ENCODE data around the gene LTB. TPM values are rescaled to one million over a fixed set of nuclear protein-coding genes. Genes with fewer than 3 reads are reported as not detected.

LTB gene
- total and polyA plus RNA-seq, 9 of the 15 experiments (the other 6 are each of a cell fraction or from before 2014, with no cell fraction given): 0.07 to 0.51 TPM; not detected in 7

DNA sequence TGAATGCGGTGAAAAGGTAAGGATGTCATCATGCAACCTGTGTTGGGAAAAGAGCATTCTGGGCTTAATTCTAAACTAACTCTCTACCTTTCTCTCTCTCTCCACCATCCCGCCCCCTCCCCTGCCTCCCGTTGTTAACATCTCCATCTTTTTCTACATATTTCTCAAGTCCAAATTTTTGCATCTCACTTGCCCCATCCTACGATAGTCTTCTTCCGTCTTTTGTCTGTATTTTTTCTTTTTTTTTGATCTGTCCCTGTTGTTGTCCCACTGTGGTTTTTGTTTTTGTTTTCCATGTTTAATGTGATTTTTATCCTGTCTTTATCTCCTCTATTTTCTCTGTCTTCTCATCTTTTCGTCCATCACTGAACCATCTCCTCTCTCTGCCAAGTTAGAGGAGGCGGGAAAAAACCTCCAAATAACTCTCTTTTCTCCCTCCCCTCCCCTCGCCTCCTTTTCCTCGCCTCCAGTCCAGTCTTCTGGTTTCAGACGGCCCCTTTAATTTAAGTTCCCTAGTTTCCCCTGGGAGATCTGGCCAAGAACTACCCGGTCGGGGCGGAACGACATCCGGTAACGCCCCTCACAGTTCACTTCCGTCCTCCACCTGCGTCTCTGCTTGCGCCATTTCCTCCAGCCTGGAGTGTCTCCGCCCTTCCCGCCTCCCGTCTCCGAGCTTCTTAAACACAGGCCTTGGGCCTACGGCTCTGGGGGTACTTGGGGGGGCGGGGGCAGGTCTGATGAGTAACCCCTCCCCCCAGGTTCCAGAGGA lies 35.1 kb downstream of the LTB start, which contains the start of gene NFKBIL1 (continued):
- TF ChIP-seq HMGXB4 (CRISPR knock-in tag; IDR thresholded peaks at IDR 0.05): no peak; the same call in 1 of the 2 replicates
- peak; percentile 61; the same call in 1 of the 2 replicates for TF ChIP-seq SMAD3 (CRISPR knock-in tag; conservative IDR thresholded peaks at IDR 0.05)
- peak; percentile 98 for TF ChIP-seq SIX5 (IDR thresholded peaks at IDR 0.05; ENCODE audit: borderline replicate concordance in 1 of 2, insufficient read depth in 1 of 2, low read depth in 1 of 2, low read length in 2 of 2)
- TF ChIP-seq CHCHD3 (CRISPR knock-in tag; IDR thresholded peaks at IDR 0.05): no peak
- TF ChIP-seq FOXP1 (CRISPR knock-in tag; IDR thresholded peaks at IDR 0.05): no peak
- no peak for TF ChIP-seq KAT2B (IDR thresholded peaks at IDR 0.05; ENCODE audit: low read depth, low read length)
- no peak for TF ChIP-seq TFAM (CRISPR knock-in tag; conservative IDR thresholded peaks at IDR 0.05)
- TF ChIP-seq MCM5 (IDR thresholded peaks at IDR 0.05; ENCODE audit: low read depth): 0 out of 2 replicates have a peak, but pooled peaks have one; percentile 88
- no peak for TF ChIP-seq CCAR2 (IDR thresholded peaks at IDR 0.05; ENCODE audit: low read depth, low read length)
- TF ChIP-seq ZNF175 (CRISPR knock-in tag; IDR thresholded peaks at IDR 0.05; ENCODE audit: low read depth): 0 out of 2 replicates have a peak, but pooled peaks have one; percentile 20
- TF ChIP-seq CREBBP (IDR thresholded peaks at IDR 0.05; ENCODE audit: low read depth, low read length): no peak
- TF ChIP-seq SRSF3 (IDR thresholded peaks at IDR 0.05; ENCODE audit: insufficient read depth, low read length): no peak
- TF ChIP-seq HIVEP1 (CRISPR knock-in tag; IDR thresholded peaks at IDR 0.05): no peak
- TF ChIP-seq ZFPM2 (CRISPR knock-in tag; IDR thresholded peaks at IDR 0.05): no peak
- TF ChIP-seq RAD21 (CRISPR knock-in tag; conservative IDR thresholded peaks at IDR 0.05 in 1 of 2, IDR thresholded peaks at IDR 0.05 in 1 of 2): peak in 1 of 2 experiments; percentile 14; a peak in 1 of 4 replicates
- no peak for TF ChIP-seq FOXA1 (IDR thresholded peaks at IDR 0.05; ENCODE audit: borderline replicate concordance)
- TF ChIP-seq SRSF1 (IDR thresholded peaks at IDR 0.05; ENCODE audit: low read depth, low read length): no peak
- TF ChIP-seq ZNF263 (CRISPR knock-in tag; IDR thresholded peaks at IDR 0.05; ENCODE audit: borderline replicate concordance): no peak
- no peak for TF ChIP-seq SMAD1 (IDR thresholded peaks at IDR 0.05; ENCODE audit: low read depth, low read length, partially characterized antibody)
- peak; percentile 87 for TF ChIP-seq TAF9B (IDR thresholded peaks at IDR 0.05; ENCODE audit: partially characterized antibody)
- TF ChIP-seq, protein P1, sequence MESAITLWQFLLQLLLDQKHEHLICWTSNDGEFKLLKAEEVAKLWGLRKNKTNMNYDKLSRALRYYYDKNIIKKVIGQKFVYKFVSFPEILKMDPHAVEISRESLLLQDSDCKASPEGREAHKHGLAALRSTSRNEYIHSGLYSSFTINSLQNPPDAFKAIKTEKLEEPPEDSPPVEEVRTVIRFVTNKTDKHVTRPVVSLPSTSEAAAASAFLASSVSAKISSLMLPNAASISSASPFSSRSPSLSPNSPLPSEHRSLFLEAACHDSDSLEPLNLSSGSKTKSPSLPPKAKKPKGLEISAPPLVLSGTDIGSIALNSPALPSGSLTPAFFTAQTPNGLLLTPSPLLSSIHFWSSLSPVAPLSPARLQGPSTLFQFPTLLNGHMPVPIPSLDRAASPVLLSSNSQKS (CRISPR knock-in tag; IDR thresholded peaks at IDR 0.05): no peak
- no peak for TF ChIP-seq SMAD2 (IDR thresholded peaks at IDR 0.05; ENCODE audit: low read depth, low read length)
- TF ChIP-seq TSC22D4 (tag; IDR thresholded peaks at IDR 0.05): no peak; the same call in 1 of the 2 replicates
- no peak; the same call in 1 of the 2 replicates for TF ChIP-seq RAD51 (IDR thresholded peaks at IDR 0.05; ENCODE audit: borderline replicate concordance, low read depth)
- TF ChIP-seq CBX5 (IDR thresholded peaks at IDR 0.05; ENCODE audit: borderline replicate concordance, low read depth): no peak

Data from K562 (cell line).